Measurements from ENCODE around the gene TSC22D4. TPM values are rescaled to one million over a fixed set of nuclear protein-coding genes. Genes with fewer than 3 reads are reported as not detected.

TSC22D4 gene
- total RNA-seq, 3 donors from 2014 or later, result 45.1 to 65.2 (median 64.8) TPM

GRCh38 chr7:100438172-100438571 is 40.8 kb downstream of the TSC22D4 start:
- ATAC-seq, result no peak
- Histone ChIP-seq H3K9me3 (no peaks in the 10 kb centered on the region), H3K36me3 (ENCODE audit: low read depth) (no peaks in the 10 kb centered on the region), H3K4me1 (ENCODE audit: low read depth) (peaks cover 12% of the 10 kb centered on the region), H3K4me3 (no peak overlapping the region)
- TF ChIP-seq CTCF (IDR thresholded peaks at IDR 0.05), result no peak
- no peak for DNase-seq
- intact Hi-C loops (cut with DNase I, micrococcal nuclease), result no loop called here

GRCh38 chr7:100437150-100438100 is 41.6 kb downstream of the TSC22D4 start:
- H3K4me3 ChIP-seq, result no peak overlapping the region

GRCh38 chr7:100435401-100436304 is 43.4 kb downstream of the TSC22D4 start:
- intact Hi-C loops (cut with DNase I, micrococcal nuclease), result no loop called here
- peak overlapping the region; percentile 88 for H3K4me3 ChIP-seq
- H3K4me1 ChIP-seq (ENCODE audit: low read depth), result peaks cover 27% of the 10 kb centered on the region
- DNase-seq (peak; percentile 55 to 79 (median 75)), ATAC-seq (peak; percentile 61)
- H3K36me3 ChIP-seq (ENCODE audit: low read depth), result peaks cover 3% of the 10 kb centered on the region
- no peak for TF ChIP-seq CTCF (IDR thresholded peaks at IDR 0.05)
- no peaks in the 10 kb centered on the region for H3K9me3 ChIP-seq

More at GRCh38 chr7:100437150-100438100, 41.6 kb downstream of the TSC22D4 start:
- peak; percentile 34 to 69 (median 52) for DNase-seq
- intact Hi-C loops (cut with DNase I, micrococcal nuclease), result no loop called here
- Histone ChIP-seq H3K9me3 (no peaks in the 10 kb centered on the region), H3K36me3 (ENCODE audit: low read depth) (no peaks in the 10 kb centered on the region), H3K4me1 (ENCODE audit: low read depth) (peaks cover 17% of the 10 kb centered on the region)
- no peak for ATAC-seq
- TF ChIP-seq CTCF (IDR thresholded peaks at IDR 0.05), result no peak

- H3K36me3 ChIP-seq (ENCODE audit: low read depth), result peaks cover 3% of the 10 kb centered on the region
- no peak for TF ChIP-seq CTCF (IDR thresholded peaks at IDR 0.05)
- ATAC-seq (no peak), DNase-seq (peak in 1 of 3 donors; percentile 29)
- H3K4me1 ChIP-seq (ENCODE audit: low read depth), result peaks cover 31% of the 10 kb centered on the region
- H3K9me3 ChIP-seq, result no peaks in the 10 kb centered on the region
- intact Hi-C loops (cut with DNase I, micrococcal nuclease), result no loop called here
- H3K4me3 ChIP-seq, result no peak overlapping the region
Observed at GRCh38 chr7:100434297-100435144, 44.5 kb downstream of the TSC22D4 start.
